Suprapubic skin (tissue), 3 donors: ENCODE data around the gene FITM1.

ENCODE experiments used
- CTCF ChIP-seq, 2 donors: fragments of 200-600 bp in 1 of 2; fragments of 450-650 bp in 1 of 2; sonication (generic) in 1 of 2; IDR thresholded peaks; one replicate each; pipeline ENCODE4 v1.5.1; 2016 to 2019; ENCODE audit warnings: antibody characterized with exemption in 2 of 2, mild to moderate bottlenecking in 1 of 2, moderate library complexity in 1 of 2
- POLR2A ChIP-seq, 2 donors: fragments of 450-650 bp; IDR thresholded peaks; one replicate each; pipeline ENCODE4 v1.6.1; 2017; ENCODE audit warnings: antibody characterized with exemption in 2 of 2, mild to moderate bottlenecking in 2 of 2, moderate library complexity in 2 of 2

GRCh38 chr14:24159777-24160498 lies 29.5 kb downstream of the FITM1 start:
- TF ChIP-seq CTCF (IDR thresholded peaks at IDR 0.05) = no peak
- no peak for TF ChIP-seq POLR2A (IDR thresholded peaks at IDR 0.05)
